Ecto neural progenitor cell (in vitro differentiated cells): ENCODE results near the gene MYPOP.
"Not testable (repeated sequence)": the region's sequence is repeated elsewhere in the genome, so short reads cannot be mapped to it uniquely, and the experiment has no call there.

Source experiments
- DNase-seq: peaks from one replicate; pipeline ENCODE4 v3.0.0-alpha.2; 2018; ENCODE audit warnings: low spot score

MYPOP gene

GRCh38 chr19:45908956-45909355 lies 6.5 kb upstream of the MYPOP start:
- no peak for DNase-seq

GRCh38 chr19:45906221-45906620 lies 3.8 kb upstream of the MYPOP start:
- DNase-seq, result no peak

GRCh38 chr19:45905011-45905410 lies 2.6 kb upstream of the MYPOP start:
- no peak for DNase-seq

- DNase-seq, result peak; percentile 100
Observed at GRCh38 chr19:45902651-45903625, 525 bp upstream of the MYPOP start.

- no peak for DNase-seq
Observed at GRCh38 chr19:45901432-45901911, 941 bp downstream of the MYPOP start.

- DNase-seq, result no peak
Observed at GRCh38 chr19:45900738-45901431, 1.5 kb downstream of the MYPOP start.

- no peak for DNase-seq
Observed at GRCh38 chr19:45899919-45900589, 2.4 kb downstream of the MYPOP start.

GRCh38 chr19:45899253-45899652 lies 3.2 kb downstream of the MYPOP start:
- no peak for DNase-seq

- no peak for DNase-seq
Observed at GRCh38 chr19:45897261-45897812, 5.1 kb downstream of the MYPOP start.

GRCh38 chr19:45895983-45896599 lies 6.3 kb downstream of the MYPOP start:
- not testable (repeated sequence) for DNase-seq

GRCh38 chr19:45895519-45895972 lies 6.9 kb downstream of the MYPOP start:
- no peak for DNase-seq

- no peak for DNase-seq
Observed at GRCh38 chr19:45890877-45891276, 11.5 kb downstream of the MYPOP start.

- DNase-seq, result no peak
Observed at GRCh38 chr19:45889210-45889885, 13.1 kb downstream of the MYPOP start.

GRCh38 chr19:45887200-45887710 lies 15.2 kb downstream of the MYPOP start:
- DNase-seq, result no peak

- peak; percentile 93 for DNase-seq
Observed at GRCh38 chr19:45886427-45887199, 15.8 kb downstream of the MYPOP start.

- peak; percentile 94 for DNase-seq
Observed at GRCh38 chr19:45885556-45886426, 16.6 kb downstream of the MYPOP start, which contains the start of gene IRF2BP1. IRF2BP1 (minus strand) TSS chr19:45886141; CDS start chr19:45885774, 367 bp downstream.

GRCh38 chr19:45884682-45885555 lies 17.5 kb downstream of the MYPOP start:
- peak; percentile 60 for DNase-seq
